Activated B cell treated with CpG ODN at 0.5 μM for 24 hours (primary cell): ENCODE measurements around the gene ANKH. TPM values are rescaled to one million over a fixed set of nuclear protein-coding genes. Genes with fewer than 3 reads are reported as not detected.

Experiments
- ATAC-seq: fragments of 200-7000 bp; cut with Tn5 transposase; one replicate; pipeline ENCODE4 v1.10.0; 2021; ENCODE audit warnings: low read depth, mild to moderate bottlenecking, moderate library complexity
- CTCF ChIA-PET: fragments of 350-600 bp; sonication (Branson Sonifier 250); formaldehyde crosslinking; loops from one replicate; lab custom pipeline; 2021; ENCODE audit warnings: antibody characterized with exemption; lab: Charles Lee
- POLR2A ChIA-PET: fragments of 350-600 bp; sonication (Branson Sonifier 250); formaldehyde crosslinking; loops from one replicate; lab custom pipeline; 2021; ENCODE audit warnings: antibody characterized with exemption; lab: Charles Lee
- DNase-seq: peaks from one replicate; pipeline ENCODE4 v3.0.0; 2022
- H3K27ac Mint-ChIP-seq: one replicate; pipeline ENCODE4 v1.8.0; 2020; ENCODE audit warnings: mixed read lengths
- H3K27me3 Mint-ChIP-seq: one replicate; pipeline ENCODE4 v1.8.0; 2021; ENCODE audit warnings: mixed read lengths
- H3K36me3 Mint-ChIP-seq: one replicate; pipeline ENCODE4 v1.8.0; 2021; ENCODE audit warnings: low read depth, mixed read lengths
- H3K4me1 Mint-ChIP-seq: one replicate; pipeline ENCODE4 v1.8.0; 2021; ENCODE audit warnings: mixed read lengths
- H3K4me3 Mint-ChIP-seq: one replicate; pipeline ENCODE4 v1.8.0; 2020; ENCODE audit warnings: mild to moderate bottlenecking, mixed read lengths
- H3K9me3 Mint-ChIP-seq: one replicate; pipeline ENCODE4 v1.8.0; 2020; ENCODE audit warnings: mixed read lengths
- intact Hi-C: fragments of 100-400 bp; cut with micrococcal nuclease; formaldehyde crosslinking; loops from one replicate; pipeline ENCODE4 v1.15.1; 2024
- total RNA-seq: library from RNA; stranded (reverse); gene quantifications from 2 replicates; pipeline ENCODE4 v1.2.3, GENCODE V29; 2022
- TF ChIP-seq, protein P1 (sequence below): fragments of 200-600 bp; IDR thresholded peaks from one replicate; pipeline ENCODE4 v1.8.0; 2022; ENCODE audit warnings: antibody characterized with exemption, mild to moderate bottlenecking

The ANKH gene
- total RNA-seq, 1 donor from 2014 or later = 43.3 TPM

DNA sequence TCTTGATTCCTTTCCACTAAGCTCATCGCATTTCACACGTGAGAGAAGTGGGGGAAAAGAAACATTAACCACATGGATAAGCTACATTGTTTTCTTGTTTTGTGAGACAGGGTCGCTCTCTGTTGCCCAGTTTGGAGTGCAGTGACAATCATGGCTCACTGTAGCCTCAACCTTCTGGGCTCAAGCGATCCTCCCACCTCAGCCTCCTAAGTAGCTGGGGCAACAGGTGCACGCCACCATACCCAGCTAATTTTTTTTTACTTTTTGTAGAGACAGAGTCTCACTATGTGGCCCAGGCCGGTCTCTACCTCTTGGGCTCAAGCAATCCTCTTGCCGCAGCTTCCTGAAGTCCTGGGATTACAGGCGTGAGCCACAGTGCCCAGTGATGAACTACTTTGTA lies 204.3 kb downstream of the ANKH start:
- ChIA-PET POLR2A (interaction anchor here (0.5 to 1.9 kb wide), 3 partner anchors 10 to 142 kb away, joined by 3 to 8 read pairs (median 3); no protein-coding TSS in a partner anchor), CTCF (interaction anchor here (1.0 to 2.1 kb wide), 5 partner anchors 10 to 19 kb away, joined by 4 to 8 read pairs (median 7); no protein-coding TSS in a partner anchor)
- TF ChIP-seq, protein P1, sequence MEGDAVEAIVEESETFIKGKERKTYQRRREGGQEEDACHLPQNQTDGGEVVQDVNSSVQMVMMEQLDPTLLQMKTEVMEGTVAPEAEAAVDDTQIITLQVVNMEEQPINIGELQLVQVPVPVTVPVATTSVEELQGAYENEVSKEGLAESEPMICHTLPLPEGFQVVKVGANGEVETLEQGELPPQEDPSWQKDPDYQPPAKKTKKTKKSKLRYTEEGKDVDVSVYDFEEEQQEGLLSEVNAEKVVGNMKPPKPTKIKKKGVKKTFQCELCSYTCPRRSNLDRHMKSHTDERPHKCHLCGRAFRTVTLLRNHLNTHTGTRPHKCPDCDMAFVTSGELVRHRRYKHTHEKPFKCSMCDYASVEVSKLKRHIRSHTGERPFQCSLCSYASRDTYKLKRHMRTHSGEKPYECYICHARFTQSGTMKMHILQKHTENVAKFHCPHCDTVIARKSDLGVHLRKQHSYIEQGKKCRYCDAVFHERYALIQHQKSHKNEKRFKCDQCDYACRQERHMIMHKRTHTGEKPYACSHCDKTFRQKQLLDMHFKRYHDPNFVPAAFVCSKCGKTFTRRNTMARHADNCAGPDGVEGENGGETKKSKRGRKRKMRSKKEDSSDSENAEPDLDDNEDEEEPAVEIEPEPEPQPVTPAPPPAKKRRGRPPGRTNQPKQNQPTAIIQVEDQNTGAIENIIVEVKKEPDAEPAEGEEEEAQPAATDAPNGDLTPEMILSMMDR = no peak
- Mint-ChIP-seq H3K9me3 (no peaks in the 10 kb centered on the region), H3K4me3 (peak overlapping the region; percentile 96), H3K27ac (peak overlapping the region; percentile 74), H3K4me1 (peaks cover 89% of the 10 kb centered on the region), H3K36me3 (peaks cover 47% of the 10 kb centered on the region), H3K27me3 (no peaks in the 10 kb centered on the region)
- intact Hi-C loops = loop anchor here (10.0 kb wide), 2 partner anchors 328 to 402 kb away; no protein-coding TSS in a partner anchor
- no peak for ATAC-seq
- DNase-seq = no peak

DNA sequence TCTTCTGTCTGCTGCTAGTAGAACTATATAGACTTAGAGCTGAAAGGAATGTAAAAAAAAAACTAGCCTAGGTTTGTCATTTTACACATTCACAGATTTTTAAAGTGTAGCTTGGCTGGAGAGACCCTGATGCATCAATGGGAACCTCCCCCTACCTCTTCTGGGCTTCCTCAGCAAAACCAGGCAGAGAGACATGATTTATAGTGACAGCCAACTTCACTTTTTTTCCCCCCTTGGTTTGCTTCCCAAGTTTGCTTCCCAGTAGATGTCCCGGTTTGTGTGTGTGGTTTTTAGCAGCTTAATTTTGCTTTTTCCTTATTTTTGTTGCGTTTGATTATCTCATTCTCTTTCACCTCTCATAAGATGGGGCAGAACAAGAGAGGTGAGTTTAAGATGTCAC lies 205.2 kb downstream of the ANKH start:
- TF ChIP-seq, protein P1 = no peak
- DNase-seq (no peak), ATAC-seq (no peak)
- Mint-ChIP-seq H3K9me3 (no peaks in the 10 kb centered on the region), H3K4me3 (peak overlapping the region; percentile 96), H3K4me1 (peaks cover 85% of the 10 kb centered on the region), H3K36me3 (peaks cover 47% of the 10 kb centered on the region), H3K27me3 (no peaks in the 10 kb centered on the region), H3K27ac (peak overlapping the region; percentile 91)
- intact Hi-C loops = loop anchor here (1.0 to 10.0 kb wide), 3 partner anchors 10 to 402 kb away; no protein-coding TSS in a partner anchor
- CTCF ChIA-PET = interaction anchor here (0.6 to 2.0 kb wide), 3 partner anchors 9 to 330 kb away, joined by 4 to 8 read pairs (median 7); no protein-coding TSS in a partner anchor
- POLR2A ChIA-PET = interaction anchor here (0.6 to 1.0 kb wide), 4 partner anchors 10 to 454 kb away, joined by 3 to 5 read pairs (median 3); no protein-coding TSS in a partner anchor

DNA sequence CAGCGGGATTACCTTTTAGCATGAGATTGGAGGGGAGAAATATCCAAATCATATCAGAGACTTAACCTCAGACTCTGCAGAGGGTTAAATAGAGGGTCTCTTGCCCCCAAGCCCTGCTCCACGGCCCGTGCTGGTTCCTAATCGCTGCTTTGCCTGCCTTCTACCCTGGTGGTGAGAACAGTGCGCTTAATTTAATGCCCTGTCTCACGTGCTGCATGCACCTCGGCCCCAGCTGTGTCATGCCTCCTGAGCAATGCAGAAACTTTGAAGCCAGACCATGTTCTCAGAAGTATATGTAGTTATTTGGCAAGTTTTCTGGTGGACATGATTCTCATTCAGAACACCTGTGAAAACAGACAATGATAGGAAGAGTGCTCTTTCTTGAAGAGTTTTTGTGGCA lies 205.6 kb downstream of the ANKH start:
- DNase-seq = peak; percentile 34
- ATAC-seq = peak; percentile 29
- peaks cover 47% of the 10 kb centered on the region for H3K36me3 Mint-ChIP-seq
- H3K4me1 Mint-ChIP-seq = peaks cover 85% of the 10 kb centered on the region
- POLR2A ChIA-PET = interaction anchor here (0.6 to 1.0 kb wide), 4 partner anchors 10 to 454 kb away, joined by 3 to 5 read pairs (median 3); no protein-coding TSS in a partner anchor
- no peaks in the 10 kb centered on the region for H3K9me3 Mint-ChIP-seq
- H3K27me3 Mint-ChIP-seq = no peaks in the 10 kb centered on the region
- peak overlapping the region; percentile 91 for H3K27ac Mint-ChIP-seq
- CTCF ChIA-PET = interaction anchor here (2.0 kb wide), 1 partner anchor 9 kb away, joined by 7 read pairs; no protein-coding TSS in a partner anchor
- intact Hi-C loops = loop anchor here (1.0 to 10.0 kb wide), 7 partner anchors 10 to 655 kb away; partner anchors contain the start of gene ANKH
- H3K4me3 Mint-ChIP-seq = peak overlapping the region; percentile 96
- TF ChIP-seq, protein P1 = no peak

DNA sequence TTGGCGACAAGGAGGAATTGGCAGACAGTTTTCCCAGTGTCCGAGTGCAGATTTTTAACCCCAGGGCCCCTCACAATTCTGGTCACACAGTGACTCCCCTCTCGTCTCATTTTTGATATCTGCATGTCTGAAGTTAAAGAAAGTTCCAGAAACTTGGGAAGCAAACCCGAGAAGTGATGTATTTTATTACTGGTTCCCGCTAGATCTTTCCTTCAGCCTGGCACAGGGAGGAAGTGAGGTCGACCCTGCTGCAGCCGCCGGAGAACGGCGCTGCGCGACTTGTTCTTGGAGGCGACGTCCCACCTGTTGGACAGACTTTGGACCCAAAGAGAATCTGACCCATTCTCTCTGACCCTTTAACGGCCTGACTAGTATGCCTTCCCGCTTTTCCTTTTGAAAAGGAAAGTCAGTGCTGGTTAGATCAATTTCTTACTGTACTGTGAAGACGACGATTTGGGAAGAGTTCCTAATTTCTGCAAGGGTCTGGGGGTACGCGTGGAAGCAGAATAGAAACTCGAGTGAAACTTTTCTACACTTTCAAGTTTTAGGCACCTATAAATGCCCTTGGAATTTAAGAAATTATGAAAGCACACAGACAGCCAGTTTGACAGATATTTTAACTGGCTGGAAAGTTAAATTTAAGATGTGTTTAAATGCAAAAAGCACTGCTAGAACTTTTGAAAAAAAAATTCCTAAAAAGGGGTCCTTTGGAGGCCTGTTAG lies 206.3 kb downstream of the ANKH start:
- no peaks in the 10 kb centered on the region for H3K9me3 Mint-ChIP-seq
- no peak for ATAC-seq
- ChIA-PET POLR2A (interaction anchor here (1.0 to 1.6 kb wide), 4 partner anchors 11 to 20 kb away, joined by 3 to 8 read pairs (median 6); no protein-coding TSS in a partner anchor), CTCF (interaction anchor here (2.0 kb wide), 1 partner anchor 8 kb away, joined by 7 read pairs; no protein-coding TSS in a partner anchor)
- no peak for DNase-seq
- peak overlapping the region; percentile 96 for H3K4me3 Mint-ChIP-seq
- peak overlapping the region; percentile 91 for H3K27ac Mint-ChIP-seq
- no peaks in the 10 kb centered on the region for H3K27me3 Mint-ChIP-seq
- TF ChIP-seq, protein P1 = no peak
- peaks cover 47% of the 10 kb centered on the region for H3K36me3 Mint-ChIP-seq
- H3K4me1 Mint-ChIP-seq = peaks cover 86% of the 10 kb centered on the region
- intact Hi-C loops = loop anchor here (2.0 to 10.0 kb wide), 6 partner anchors 206 to 654 kb away; partner anchors contain the start of gene ANKH
